ENCODE results near the gene KRT82.

GRCh38 chr12:52401526-52401925 lies 4.6 kb downstream of the KRT82 start:
- TF ChIP-seq CTCF (IDR thresholded peaks at IDR 0.05; ENCODE audit: low read depth, low read length, missing input control) = no peak
- no peak for TF ChIP-seq RAD21 (IDR thresholded peaks at IDR 0.05)
- no peak for TF ChIP-seq MAX (IDR thresholded peaks at IDR 0.05)
- TF ChIP-seq GABPA (IDR thresholded peaks at IDR 0.05 in 1 of 2, conservative IDR thresholded peaks at IDR 0.05 in 1 of 2) = no peak
- TF ChIP-seq ZBTB33 (IDR thresholded peaks at IDR 0.05) = no peak
- no peak for TF ChIP-seq RXRA (IDR thresholded peaks at IDR 0.05)
- TF ChIP-seq SP1 (IDR thresholded peaks at IDR 0.05) = no peak

Data from liver (tissue), 3 donors.